ENCODE data around the gene FILIP1.
"Not testable (repeated sequence)": the region's sequence is repeated elsewhere in the genome, so short reads cannot be mapped to it uniquely, and the experiment has no call there.

DNA sequence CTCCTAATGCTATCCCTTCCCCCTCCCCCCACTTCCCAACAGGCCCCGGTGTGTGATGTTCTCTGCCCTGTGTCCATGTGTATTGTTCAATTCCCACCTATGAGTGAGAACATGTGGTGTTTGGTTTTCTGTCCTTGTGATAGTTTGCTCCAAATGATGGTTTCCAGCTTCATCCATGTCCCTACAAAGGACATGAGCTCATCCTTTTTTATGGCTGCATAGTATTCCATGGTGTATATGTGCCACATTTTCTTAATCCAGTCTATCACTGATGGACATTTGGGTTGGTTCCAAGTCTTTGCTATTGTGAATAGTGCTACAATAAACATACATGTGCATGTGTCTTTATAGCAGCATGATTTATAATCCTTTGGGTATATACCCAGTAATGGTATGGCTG is 60.8 kb downstream of the FILIP1 start:
- TF ChIP-seq POLR2A, CTCF, EP300, POLR2AphosphoS5 (IDR thresholded peaks at IDR 0.05): not testable (repeated sequence)

All from suprapubic skin (tissue), 4 donors.